Activated CD4-positive, alpha-beta T cell treated with anti-CD3 and anti-CD28 coated beads for 24 hours (primary cell): ENCODE data around the gene OS9.
A peak's percentile ranks its signal among the peaks of the same experiment; 100 is the strongest.
"Not testable (repeated sequence)": the region's sequence is repeated elsewhere in the genome, so short reads cannot be mapped to it uniquely, and the experiment has no call there.

Experiments used
- DNase-seq, 2 donors: peaks; one replicate each; pipeline ENCODE4 v3.0.0-alpha.2; 2020; ENCODE audit warnings: low read depth in 2 of 2

OS9 gene, protein sequence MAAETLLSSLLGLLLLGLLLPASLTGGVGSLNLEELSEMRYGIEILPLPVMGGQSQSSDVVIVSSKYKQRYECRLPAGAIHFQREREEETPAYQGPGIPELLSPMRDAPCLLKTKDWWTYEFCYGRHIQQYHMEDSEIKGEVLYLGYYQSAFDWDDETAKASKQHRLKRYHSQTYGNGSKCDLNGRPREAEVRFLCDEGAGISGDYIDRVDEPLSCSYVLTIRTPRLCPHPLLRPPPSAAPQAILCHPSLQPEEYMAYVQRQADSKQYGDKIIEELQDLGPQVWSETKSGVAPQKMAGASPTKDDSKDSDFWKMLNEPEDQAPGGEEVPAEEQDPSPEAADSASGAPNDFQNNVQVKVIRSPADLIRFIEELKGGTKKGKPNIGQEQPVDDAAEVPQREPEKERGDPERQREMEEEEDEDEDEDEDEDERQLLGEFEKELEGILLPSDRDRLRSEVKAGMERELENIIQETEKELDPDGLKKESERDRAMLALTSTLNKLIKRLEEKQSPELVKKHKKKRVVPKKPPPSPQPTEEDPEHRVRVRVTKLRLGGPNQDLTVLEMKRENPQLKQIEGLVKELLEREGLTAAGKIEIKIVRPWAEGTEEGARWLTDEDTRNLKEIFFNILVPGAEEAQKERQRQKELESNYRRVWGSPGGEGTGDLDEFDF

GRCh38 chr12:57693659-57694458 is at the start of gene OS9:
Gene OS9 (plus strand): TSS chr12:57694132. CDS start chr12:57694162, 30 bp downstream.
- peak; percentile 86 to 88 for DNase-seq

DNA sequence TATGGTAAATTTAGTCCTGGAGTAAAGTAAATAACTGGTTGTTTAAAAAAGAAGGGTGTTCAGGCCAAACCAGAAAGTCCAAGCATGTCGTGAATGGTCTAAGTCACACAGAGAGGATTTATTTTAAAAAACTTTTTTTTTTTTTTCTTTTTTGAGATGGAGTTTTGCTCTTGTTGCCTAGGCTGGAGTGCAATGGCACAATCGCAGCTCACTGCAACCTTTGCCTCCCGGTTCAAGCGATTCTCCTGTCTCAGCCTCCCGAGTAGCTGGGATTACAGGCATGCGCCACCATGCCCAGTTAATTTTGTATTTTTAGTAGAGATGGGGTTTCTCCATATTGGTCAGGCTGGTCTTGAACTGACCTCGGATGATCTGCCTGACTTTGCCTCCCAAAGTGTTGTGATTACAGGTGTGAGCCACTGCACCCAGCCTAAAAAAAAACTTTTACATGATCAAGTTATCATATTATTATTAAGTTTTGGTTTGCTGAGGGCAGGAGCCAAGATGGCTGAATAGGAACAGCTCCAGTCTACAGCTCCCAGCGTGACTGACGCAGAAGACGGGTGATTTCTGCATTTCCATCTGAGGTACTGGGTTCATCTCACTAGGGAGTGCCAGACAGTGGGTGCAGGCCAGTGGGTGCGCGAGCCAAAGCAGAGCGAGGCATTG is 47.8 kb upstream of the OS9 start:
- DNase-seq = not testable (repeated sequence)

DNA sequence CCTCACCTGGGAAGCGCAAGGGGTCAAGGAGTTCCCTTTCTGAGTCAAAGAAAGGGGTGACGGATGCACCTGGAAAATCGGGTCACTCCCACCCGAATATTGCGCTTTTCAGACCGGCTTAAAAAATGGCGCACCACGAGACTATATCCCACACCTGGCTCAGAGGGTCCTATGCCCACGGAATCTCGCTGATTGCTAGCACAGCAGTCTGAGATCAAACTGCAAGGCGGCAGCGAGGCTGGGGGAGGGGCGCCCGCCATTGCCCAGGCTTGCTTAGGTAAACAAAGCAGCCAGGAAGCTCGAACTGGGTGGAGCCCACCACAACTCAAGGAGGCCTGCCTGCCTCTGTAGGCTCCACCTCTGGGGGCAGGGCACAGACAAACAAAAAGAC is 47.3 kb upstream of the OS9 start:
- DNase-seq = not testable (repeated sequence)

GRCh38 chr12:57654042-57654441 is 39.9 kb upstream of the OS9 start:
- no peak for DNase-seq

DNA sequence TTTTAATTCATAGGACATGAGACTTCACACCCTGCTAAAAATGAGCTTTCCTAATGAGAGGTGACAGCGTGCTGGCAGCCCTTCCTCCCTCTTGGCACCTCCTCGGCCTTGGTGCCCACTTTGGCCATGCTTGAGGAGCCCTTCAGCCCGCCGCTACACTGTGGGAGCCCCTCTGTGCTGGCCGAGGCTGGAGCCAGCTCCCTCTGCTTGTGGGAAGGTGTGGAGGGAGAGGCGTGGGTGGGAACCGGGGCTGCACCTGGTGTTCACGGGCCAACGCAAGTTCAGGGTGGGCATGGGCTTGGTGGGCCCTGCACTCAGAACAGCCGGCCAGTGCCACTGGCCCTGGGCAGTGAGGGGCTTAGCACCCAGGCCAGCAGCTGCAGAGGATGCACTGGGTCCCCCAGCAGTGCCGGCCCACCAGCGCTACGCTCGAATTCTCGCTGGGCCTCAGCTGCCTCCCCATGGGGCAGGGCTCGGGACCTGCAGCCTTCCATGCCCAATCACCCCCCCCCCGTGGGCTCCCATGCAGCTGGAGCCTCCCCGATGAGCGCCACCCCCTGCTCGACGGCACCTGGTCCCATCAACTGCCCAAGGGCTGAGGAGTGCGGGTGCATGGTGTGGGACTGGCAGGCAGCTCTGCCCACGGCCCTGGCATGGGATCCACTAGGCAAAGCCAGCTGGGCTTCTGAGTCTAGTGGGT is 38.2 kb upstream of the OS9 start:
- DNase-seq = no peak

DNA sequence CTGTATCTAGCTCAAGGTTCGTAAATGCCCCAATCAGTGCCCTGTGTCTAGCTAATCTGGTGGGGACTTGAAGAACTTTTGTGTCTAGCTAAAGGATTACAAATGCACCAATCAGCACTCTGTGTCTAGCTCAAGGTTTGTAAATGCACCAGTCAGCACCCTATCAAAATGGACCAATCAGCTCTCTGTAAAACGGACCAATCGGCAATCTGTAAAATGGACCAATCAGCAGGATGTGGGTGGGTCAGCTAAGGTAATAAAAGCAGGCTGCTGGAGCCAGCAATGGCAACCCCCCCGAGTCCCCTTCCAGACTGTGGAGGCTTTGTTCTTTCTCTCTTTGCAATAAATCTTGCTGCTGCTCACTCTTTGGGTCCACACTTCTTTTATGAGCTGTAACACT is 37.5 kb upstream of the OS9 start:
- DNase-seq = not testable (repeated sequence)

GRCh38 chr12:57657744-57658143 is 36.2 kb upstream of the OS9 start:
- no peak for DNase-seq

DNA sequence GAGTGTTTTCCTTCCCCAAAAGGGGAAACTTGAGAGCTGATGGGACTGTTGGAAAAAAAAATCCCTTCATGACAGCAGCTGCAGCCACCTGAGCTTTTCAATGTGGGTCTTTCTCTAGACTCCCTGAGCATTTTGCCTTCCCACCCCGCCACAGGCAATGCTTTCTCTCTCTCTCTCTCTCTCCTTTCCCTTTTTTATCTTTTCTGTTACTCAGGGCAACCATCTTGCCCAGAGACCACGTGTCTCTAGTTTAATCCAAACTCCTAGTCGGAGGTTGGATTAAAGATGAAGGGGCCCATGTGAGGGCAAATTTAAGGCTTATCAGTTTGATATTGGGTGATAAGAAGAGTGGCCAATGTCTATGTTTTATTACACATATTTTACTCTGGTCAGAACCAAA is 35.0 kb upstream of the OS9 start:
- no peak for DNase-seq

GRCh38 chr12:57661376-57661775 is 32.6 kb upstream of the OS9 start:
- no peak for DNase-seq

DNA sequence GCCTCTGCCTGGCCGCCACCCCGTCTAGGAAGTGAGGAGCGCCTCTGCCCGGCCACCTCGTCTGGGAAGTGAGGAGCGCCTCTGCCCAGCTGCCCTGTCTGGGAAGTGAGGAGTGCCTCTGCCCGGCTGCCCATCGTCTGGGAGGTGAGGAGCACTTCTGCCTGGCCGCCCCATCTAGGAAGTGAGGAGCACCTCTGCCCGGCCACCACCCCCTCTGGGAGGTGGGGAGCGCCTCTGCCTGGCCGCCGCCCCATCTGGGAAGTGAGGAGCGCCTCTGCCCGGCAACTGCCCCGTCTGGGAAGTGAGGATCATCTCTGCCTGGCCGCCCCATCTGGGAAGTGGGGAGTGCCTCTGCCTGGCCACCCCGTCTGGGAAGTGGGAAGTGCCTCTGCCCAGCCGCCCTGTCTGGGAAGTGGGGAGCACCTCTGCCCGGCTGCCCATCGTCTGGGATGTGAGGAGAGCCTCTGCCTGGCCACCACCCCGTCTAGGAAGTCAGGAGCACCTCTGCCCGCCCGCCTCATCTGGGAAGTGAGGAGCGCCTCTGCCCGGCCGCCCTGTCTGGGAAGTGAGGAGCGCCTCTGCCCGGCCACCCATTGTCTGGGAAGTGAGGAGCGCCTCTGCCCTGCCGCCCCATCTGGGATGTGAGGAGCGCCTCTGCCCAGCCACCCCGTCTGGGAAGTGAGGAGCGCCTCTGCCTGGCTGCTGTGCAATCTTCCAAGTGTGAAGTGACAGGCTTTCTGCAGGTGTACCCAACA is 28.7 kb upstream of the OS9 start:
- not testable (repeated sequence) for DNase-seq

DNA sequence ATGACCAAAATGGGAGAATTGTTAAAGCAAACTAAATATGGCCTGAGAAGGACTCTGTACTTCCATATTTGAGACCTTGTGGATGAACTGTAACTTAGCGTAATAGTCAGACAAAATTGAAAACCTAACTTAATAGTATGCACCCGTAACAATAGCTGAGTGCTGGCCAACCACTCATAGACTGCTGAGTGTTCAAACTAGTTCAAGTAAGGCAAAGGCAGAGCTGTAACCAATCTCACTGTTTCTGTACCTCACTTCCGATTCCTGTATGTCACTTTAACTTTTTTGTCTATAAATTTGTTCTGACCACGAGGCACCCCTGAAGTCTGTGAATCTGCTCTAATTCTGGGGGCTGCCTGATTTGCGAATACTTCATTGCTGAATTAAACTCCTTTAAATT is 27.0 kb upstream of the OS9 start:
- no peak for DNase-seq

DNA sequence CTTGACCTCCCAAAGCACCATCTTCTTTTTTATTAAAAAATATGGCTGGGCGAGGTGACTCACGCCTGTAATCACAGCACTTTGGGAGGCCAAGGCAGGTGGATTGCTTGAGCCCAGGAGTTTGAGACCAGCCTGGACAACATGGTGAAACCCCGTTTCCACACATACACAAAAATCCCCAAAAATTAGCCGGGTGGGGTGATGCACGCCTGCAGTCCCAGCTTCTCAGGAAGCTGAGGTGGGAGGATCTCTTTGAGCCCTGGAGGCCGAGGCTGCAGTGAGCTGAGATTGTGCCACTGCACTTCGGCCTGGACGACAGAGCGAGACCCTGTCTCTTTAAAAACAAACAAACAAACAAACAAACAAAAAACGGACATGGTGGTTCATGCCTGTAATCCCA is 24.2 kb upstream of the OS9 start:
- DNase-seq = not testable (repeated sequence)

- not testable (repeated sequence) for DNase-seq
Observed at GRCh38 chr12:57671811-57672210, 22.1 kb upstream of the OS9 start.

DNA sequence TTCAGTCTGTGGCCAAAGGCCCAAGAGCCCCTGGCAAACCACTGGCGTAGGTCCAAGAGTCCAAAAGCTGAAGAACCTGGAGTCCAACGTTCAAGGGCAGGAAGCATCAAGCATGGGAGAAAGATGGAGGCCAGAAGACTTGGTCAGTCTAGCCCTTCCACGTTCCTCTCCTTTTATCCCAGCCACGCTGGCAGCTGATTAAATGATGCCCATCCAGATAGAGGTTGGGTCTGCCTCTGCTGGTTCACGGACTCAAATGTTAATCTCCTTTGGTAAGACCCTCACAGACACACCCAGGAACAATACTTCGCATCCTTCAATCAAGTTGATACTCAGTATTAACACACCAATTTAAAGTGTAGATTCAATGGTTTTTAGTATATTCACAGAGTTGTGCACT is 21.1 kb upstream of the OS9 start:
- DNase-seq = no peak

GRCh38 chr12:57674691-57675090 is 19.2 kb upstream of the OS9 start:
- no peak for DNase-seq

DNA sequence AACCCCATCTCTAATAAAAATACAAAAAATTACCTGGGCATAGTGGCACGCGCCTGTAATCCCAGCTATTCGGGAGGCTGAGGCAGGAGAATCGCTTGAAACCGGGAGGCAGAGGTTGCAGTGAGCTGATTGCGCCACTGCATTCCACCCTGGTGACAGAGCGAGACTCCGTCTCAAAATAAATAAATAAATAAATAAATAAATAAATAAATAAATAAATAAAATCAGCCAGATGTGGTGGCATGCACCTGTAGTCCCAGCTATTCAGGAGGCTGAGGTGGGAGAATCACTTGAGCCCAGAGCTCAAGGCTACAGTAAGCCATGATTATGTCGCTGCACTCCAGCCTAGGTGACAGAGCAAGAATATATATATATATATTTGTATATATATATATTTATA is 16.0 kb upstream of the OS9 start:
- DNase-seq = not testable (repeated sequence)

- no peak for DNase-seq
Observed at GRCh38 chr12:57679697-57680096, 14.2 kb upstream of the OS9 start.

DNA sequence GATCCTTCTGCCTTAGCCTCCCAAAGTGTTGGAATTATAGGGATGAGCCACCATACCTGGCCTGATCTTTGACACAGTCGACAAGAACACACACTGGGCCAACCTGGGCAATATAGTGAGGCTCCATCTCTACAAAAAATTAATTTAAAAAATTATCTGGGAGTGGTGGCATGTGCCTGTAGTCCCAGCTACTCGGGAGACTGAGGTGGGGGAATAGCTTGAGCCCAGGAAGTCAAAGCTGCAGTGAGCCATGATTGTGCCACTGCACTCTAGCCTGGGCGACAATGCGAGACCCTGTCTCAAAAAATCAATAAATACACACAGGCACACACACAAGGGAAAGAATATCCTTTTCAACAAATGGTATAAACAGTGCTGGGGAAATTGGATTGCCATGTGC is 6.1 kb upstream of the OS9 start:
- no peak for DNase-seq

- no peak for DNase-seq
Observed at GRCh38 chr12:57688931-57689330, 5.0 kb upstream of the OS9 start.

GRCh38 chr12:57692500-57692899 is 1.4 kb upstream of the OS9 start:
- no peak for DNase-seq

DNA sequence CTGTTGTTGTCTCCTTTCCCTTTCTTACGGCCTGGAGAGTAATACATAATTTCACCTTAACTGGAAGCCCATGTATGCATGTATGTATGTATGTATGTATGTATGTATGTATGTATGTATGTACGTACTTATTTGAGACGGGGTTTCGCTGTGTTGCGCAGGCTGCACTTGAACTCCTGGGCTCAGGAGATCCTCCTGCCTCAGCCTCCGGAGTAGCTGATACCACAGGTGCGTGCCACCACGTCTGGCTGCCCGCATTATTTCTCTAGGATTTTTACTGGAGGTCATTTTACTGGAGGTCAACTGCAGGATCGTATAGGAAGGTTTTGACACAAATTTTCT is 644 bp upstream of the OS9 start:
- DNase-seq = peak in 1 of 2 donors; percentile 1
